Measurements from ENCODE around the gene PPP2R5C. TPM values are rescaled to one million over a fixed set of nuclear protein-coding genes. Genes with fewer than 3 reads are reported as not detected.

The PPP2R5C gene
- polyA plus RNA-seq, 3 donors: 61.9 to 72.5 (median 64.0) TPM

DNA sequence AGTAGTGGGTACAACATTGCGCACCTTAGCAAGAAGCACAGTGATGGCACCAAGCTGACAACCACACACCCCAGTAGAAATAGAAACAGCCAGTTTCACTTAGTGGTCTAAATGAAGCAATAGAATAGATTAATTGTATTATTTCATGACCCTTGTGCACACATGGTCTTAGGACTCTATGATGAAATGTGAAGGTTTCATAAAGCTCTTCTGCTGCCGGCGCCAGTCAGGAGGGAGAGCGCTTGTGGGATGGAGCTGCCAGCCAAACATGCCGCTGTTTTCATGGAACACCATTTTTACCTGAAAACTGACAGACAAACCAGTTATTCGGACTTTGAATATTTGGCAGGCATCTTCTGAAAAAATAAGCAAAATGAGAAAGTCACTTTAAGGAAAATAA, 100.0 kb downstream of the PPP2R5C start:
- Mint-ChIP-seq H3K27me3 (ENCODE audit: low read depth in 3 of 3) (no peaks in the 10 kb centered on the region), H3K4me3 (no peak overlapping the region), H3K4me1 (peaks cover 10% of the 10 kb centered on the region), H3K27ac (peak overlapping the region in 2 of 7 donors; percentile 29 to 38), H3K36me3 (peaks cover 69 to 87% of the 10 kb centered on the region in 2 donors), H3K9me3 (no peaks in the 10 kb centered on the region)
- no peak overlapping the region for H2AFZ ChIP-seq (ENCODE audit: insufficient read depth, low read depth, low read length, poor library complexity, severe bottlenecking)
- H3K4me2 ChIP-seq (replicated peaks; ENCODE audit: extremely low read depth, low read length, poor library complexity, severe bottlenecking): no peak overlapping the region
- no peak overlapping the region for H3K9ac ChIP-seq (ENCODE audit: insufficient read depth, low read length, poor library complexity, severe bottlenecking)
- TF ChIP-seq, protein P1, sequence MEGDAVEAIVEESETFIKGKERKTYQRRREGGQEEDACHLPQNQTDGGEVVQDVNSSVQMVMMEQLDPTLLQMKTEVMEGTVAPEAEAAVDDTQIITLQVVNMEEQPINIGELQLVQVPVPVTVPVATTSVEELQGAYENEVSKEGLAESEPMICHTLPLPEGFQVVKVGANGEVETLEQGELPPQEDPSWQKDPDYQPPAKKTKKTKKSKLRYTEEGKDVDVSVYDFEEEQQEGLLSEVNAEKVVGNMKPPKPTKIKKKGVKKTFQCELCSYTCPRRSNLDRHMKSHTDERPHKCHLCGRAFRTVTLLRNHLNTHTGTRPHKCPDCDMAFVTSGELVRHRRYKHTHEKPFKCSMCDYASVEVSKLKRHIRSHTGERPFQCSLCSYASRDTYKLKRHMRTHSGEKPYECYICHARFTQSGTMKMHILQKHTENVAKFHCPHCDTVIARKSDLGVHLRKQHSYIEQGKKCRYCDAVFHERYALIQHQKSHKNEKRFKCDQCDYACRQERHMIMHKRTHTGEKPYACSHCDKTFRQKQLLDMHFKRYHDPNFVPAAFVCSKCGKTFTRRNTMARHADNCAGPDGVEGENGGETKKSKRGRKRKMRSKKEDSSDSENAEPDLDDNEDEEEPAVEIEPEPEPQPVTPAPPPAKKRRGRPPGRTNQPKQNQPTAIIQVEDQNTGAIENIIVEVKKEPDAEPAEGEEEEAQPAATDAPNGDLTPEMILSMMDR (IDR thresholded peaks at IDR 0.05): no peak
- H3K79me2 ChIP-seq (ENCODE audit: insufficient read depth, low read length): peaks cover 93% of the 10 kb centered on the region
- no peaks in the 10 kb centered on the region for H3K27me3 ChIP-seq (ENCODE audit: control insufficient read depth in 2 of 2, insufficient read depth in 2 of 2, low read length in 2 of 2)
- H4K20me1 ChIP-seq (ENCODE audit: insufficient read depth, low read length): peaks cover 74% of the 10 kb centered on the region
- no peak overlapping the region for H3K27ac ChIP-seq (ENCODE audit: low read depth in 1 of 2, low read length in 2 of 2)
- no peaks in the 10 kb centered on the region for H3K9me3 ChIP-seq (replicated peaks in 1 of 2; ENCODE audit: control insufficient read depth in 1 of 2, insufficient read depth in 1 of 2, low read length in 2 of 2)
- WGBS (ENCODE audit: insufficient coverage): 80% methylated on average over 1 of the region's 6 CpGs
- H3K4me3 ChIP-seq (replicated peaks in 1 of 3; ENCODE audit: low read depth in 2 of 3, low read length in 3 of 3): no peak overlapping the region
- intact Hi-C loops (cut with micrococcal nuclease): no loop called here
- peaks cover 37 to 78% of the 10 kb centered on the region in 2 donors for H3K36me3 ChIP-seq (replicated peaks in 1 of 2; ENCODE audit: control insufficient read depth in 1 of 2, insufficient read depth in 2 of 2, low read length in 2 of 2)
- peaks cover 2 to 4% of the 10 kb centered on the region in 2 donors for H3K4me1 ChIP-seq (ENCODE audit: control insufficient read depth in 1 of 2, insufficient read depth in 2 of 2, low read length in 2 of 2)
- no peak for DNase-seq

DNA sequence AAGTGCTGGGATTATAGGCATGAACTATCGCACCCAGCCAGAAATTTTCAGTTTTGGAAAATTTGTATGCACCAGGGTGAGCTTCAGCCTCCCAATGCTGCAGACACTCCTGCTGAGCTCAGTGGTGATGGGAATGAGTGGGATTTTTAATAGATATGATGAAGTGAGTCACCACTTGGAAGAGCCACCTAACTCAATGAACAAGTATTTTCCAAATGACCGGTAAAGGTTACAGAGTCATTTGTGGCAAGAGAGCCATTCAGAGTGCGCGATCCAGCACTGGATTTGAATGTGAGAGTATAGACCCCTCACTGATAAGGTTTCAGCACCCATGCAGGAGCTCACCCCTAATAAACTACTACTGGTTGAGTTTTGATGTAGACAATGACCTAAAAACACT, 100.7 kb downstream of the PPP2R5C start:
- Histone ChIP-seq H3K36me3 (replicated peaks in 1 of 2; ENCODE audit: control insufficient read depth in 1 of 2, insufficient read depth in 2 of 2, low read length in 2 of 2) (peaks cover 35 to 71% of the 10 kb centered on the region in 2 donors), H4K20me1 (ENCODE audit: insufficient read depth, low read length) (peaks cover 77% of the 10 kb centered on the region), H3K27ac (ENCODE audit: low read depth in 1 of 2, low read length in 2 of 2) (peak overlapping the region in 1 of 2 donors; percentile 23), H3K4me2 (replicated peaks; ENCODE audit: extremely low read depth, low read length, poor library complexity, severe bottlenecking) (no peak overlapping the region), H3K9ac (ENCODE audit: insufficient read depth, low read length, poor library complexity, severe bottlenecking) (no peak overlapping the region), H3K27me3 (ENCODE audit: control insufficient read depth in 2 of 2, insufficient read depth in 2 of 2, low read length in 2 of 2) (no peaks in the 10 kb centered on the region), H3K79me2 (ENCODE audit: insufficient read depth, low read length) (peaks cover 92% of the 10 kb centered on the region), H3K4me3 (replicated peaks in 1 of 3; ENCODE audit: low read depth in 2 of 3, low read length in 3 of 3) (no peak overlapping the region), H2AFZ (ENCODE audit: insufficient read depth, low read depth, low read length, poor library complexity, severe bottlenecking) (no peak overlapping the region), H3K9me3 (replicated peaks in 1 of 2; ENCODE audit: control insufficient read depth in 1 of 2, insufficient read depth in 1 of 2, low read length in 2 of 2) (no peaks in the 10 kb centered on the region), H3K4me1 (ENCODE audit: control insufficient read depth in 1 of 2, insufficient read depth in 2 of 2, low read length in 2 of 2) (no peaks in the 10 kb centered on the region)
- TF ChIP-seq, protein P1 (IDR thresholded peaks at IDR 0.05): no peak
- Mint-ChIP-seq H3K36me3 (peaks cover 63 to 81% of the 10 kb centered on the region in 2 donors), H3K4me1 (peaks cover 4% of the 10 kb centered on the region), H3K4me3 (no peak overlapping the region), H3K9me3 (no peaks in the 10 kb centered on the region), H3K27me3 (ENCODE audit: low read depth in 3 of 3) (no peaks in the 10 kb centered on the region), H3K27ac (no peak overlapping the region)
- no peak for DNase-seq
- WGBS (ENCODE audit: insufficient coverage): 100% methylated on average over 1 of the region's 4 CpGs
- intact Hi-C loops (cut with micrococcal nuclease): no loop called here

Data from CD14-positive monocyte (primary cell).